Uterus (tissue), 2 donors: ENCODE measurements around the gene DDX43.

Experiments
- POLR2A ChIP-seq, 2 donors: fragments of 450-650 bp; IDR thresholded peaks; one replicate each; pipeline ENCODE4 v1.6.1; 2016; ENCODE audit warnings: antibody characterized with exemption in 2 of 2, mild to moderate bottlenecking in 1 of 2, moderate library complexity in 1 of 2
- TF ChIP-seq, protein P1 (sequence below), 4 experiments: fragments of 200-600 bp in 2 of 4; fragments of 450-650 bp in 2 of 4; sonication (generic) in 2 of 4; IDR thresholded peaks; one replicate each; pipeline ENCODE4 v1.5.1; 2016 to 2019; ENCODE audit warnings: antibody characterized with exemption in 4 of 4, mild to moderate bottlenecking in 2 of 4, moderate library complexity in 1 of 4

DNA sequence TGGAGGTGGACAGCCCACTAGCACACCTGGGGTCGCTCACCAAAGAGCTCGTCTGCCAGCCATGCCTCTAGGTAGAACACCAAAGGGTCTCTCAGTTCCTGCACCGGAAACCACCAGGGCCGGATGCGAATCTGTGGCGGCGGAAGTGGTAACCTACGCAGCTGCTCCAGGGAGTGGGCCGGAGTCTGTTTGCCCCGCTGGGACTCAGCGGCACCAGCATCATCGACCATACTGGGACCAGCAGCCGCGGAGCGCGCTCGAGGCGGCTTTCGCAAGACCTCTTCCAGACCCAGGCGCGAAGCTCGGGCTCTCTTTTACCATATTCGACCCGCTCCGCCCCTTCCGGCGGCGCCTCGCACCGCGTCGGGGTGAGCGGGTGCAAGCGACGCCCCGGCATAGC is 25.1 kb upstream of the DDX43 start, which contains the start of gene OOEP:
- TF ChIP-seq, protein P1, sequence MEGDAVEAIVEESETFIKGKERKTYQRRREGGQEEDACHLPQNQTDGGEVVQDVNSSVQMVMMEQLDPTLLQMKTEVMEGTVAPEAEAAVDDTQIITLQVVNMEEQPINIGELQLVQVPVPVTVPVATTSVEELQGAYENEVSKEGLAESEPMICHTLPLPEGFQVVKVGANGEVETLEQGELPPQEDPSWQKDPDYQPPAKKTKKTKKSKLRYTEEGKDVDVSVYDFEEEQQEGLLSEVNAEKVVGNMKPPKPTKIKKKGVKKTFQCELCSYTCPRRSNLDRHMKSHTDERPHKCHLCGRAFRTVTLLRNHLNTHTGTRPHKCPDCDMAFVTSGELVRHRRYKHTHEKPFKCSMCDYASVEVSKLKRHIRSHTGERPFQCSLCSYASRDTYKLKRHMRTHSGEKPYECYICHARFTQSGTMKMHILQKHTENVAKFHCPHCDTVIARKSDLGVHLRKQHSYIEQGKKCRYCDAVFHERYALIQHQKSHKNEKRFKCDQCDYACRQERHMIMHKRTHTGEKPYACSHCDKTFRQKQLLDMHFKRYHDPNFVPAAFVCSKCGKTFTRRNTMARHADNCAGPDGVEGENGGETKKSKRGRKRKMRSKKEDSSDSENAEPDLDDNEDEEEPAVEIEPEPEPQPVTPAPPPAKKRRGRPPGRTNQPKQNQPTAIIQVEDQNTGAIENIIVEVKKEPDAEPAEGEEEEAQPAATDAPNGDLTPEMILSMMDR (IDR thresholded peaks at IDR 0.05): no peak
- no peak for TF ChIP-seq POLR2A (IDR thresholded peaks at IDR 0.05)
